ENCODE results near the gene PDE9A.

GRCh38 chr21:42617486-42617885 lies 35.9 kb upstream of the PDE9A start:
- TF ChIP-seq POLR2A (IDR thresholded peaks at IDR 0.05): no peak
- no peak for TF ChIP-seq CTCF (IDR thresholded peaks at IDR 0.05)

All from breast epithelium (tissue), 3 donors.